Subcutaneous abdominal adipose tissue (tissue), 5 donors: ENCODE data around the gene XRCC4.

ENCODE experiments used
- H3K27ac ChIP-seq: one replicate; pipeline ENCODE4 v1.7.0; 2013; ENCODE audit warnings: low read depth, mild to moderate bottlenecking, inconsistent platforms, low read length, moderate library complexity
- H3K27me3 ChIP-seq, 5 donors: one replicate each; pipeline ENCODE4 v1.7.0; 2013; ENCODE audit warnings: low read length in 5 of 5, inconsistent platforms in 1 of 5; ENCODE audit not compliant: control insufficient read depth in 5 of 5, insufficient read depth in 4 of 5
- H3K36me3 ChIP-seq, 5 donors: one replicate each; pipeline ENCODE4 v1.7.0; 2013; ENCODE audit warnings: low read length in 5 of 5; ENCODE audit not compliant: control insufficient read depth in 5 of 5, insufficient read depth in 5 of 5
- H3K4me1 ChIP-seq, 5 donors: one replicate each; pipeline ENCODE4 v1.7.0; 2013; ENCODE audit warnings: low read length in 5 of 5, mild to moderate bottlenecking in 3 of 5, moderate library complexity in 1 of 5; ENCODE audit not compliant: control insufficient read depth in 5 of 5, insufficient read depth in 5 of 5
- H3K4me3 ChIP-seq, 5 donors: one replicate each; pipeline ENCODE4 v1.7.0; 2013; ENCODE audit warnings: low read length in 5 of 5, low read depth in 1 of 5
- H3K9ac ChIP-seq, 5 donors: one replicate each; pipeline ENCODE4 v1.7.0; 2013; ENCODE audit warnings: low read length in 5 of 5, mild to moderate bottlenecking in 4 of 5, moderate library complexity in 3 of 5
- H3K9me3 ChIP-seq, 5 donors: one replicate each; pipeline ENCODE4 v1.7.0; 2013; ENCODE audit warnings: low read length in 5 of 5; ENCODE audit not compliant: control insufficient read depth in 5 of 5
- donor health status: healthy.
- donor health status: healthy.
- donor health status: healthy.
- donor health status: healthy.
- donor health status: healthy.

XRCC4 gene

DNA sequence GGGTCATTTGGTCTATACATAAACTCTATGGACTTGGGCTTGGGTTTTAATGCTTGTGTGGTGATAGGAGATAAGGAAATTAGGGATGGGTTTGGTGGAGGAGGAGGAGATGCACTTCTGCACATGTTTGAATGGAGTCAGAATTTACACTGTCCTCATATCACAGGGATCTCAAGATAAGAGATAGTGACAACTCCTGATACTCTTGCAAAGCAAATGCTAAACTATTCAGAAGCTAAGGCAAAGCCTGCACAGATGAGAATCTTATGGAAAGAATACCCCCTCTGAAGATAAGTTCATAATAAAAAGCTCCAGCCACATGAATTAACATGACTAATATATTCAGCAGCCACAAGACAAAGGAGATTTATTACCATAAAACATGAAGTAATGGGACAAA, 90.2 kb downstream of the XRCC4 start:
- Histone ChIP-seq H3K4me1 (no peaks in the 10 kb centered on the region), H3K9ac (no peak overlapping the region), H3K27ac (no peak overlapping the region), H3K27me3 (no peaks in the 10 kb centered on the region), H3K4me3 (no peak overlapping the region), H3K36me3 (no peaks in the 10 kb centered on the region), H3K9me3 (no peaks in the 10 kb centered on the region)

- no peak overlapping the region for H3K27ac ChIP-seq
- H3K36me3 ChIP-seq, result no peaks in the 10 kb centered on the region
- H3K4me1 ChIP-seq, result no peaks in the 10 kb centered on the region
- H3K4me3 ChIP-seq, result no peak overlapping the region
- H3K9ac ChIP-seq, result no peak overlapping the region
- H3K9me3 ChIP-seq, result no peaks in the 10 kb centered on the region
- H3K27me3 ChIP-seq, result no peaks in the 10 kb centered on the region
These were observed 92.4 kb downstream of the XRCC4 start for GRCh38 chr5:83169571-83170337.

GRCh38 chr5:83172011-83172410, 94.7 kb downstream of the XRCC4 start:
- Histone ChIP-seq H3K9me3 (no peaks in the 10 kb centered on the region), H3K27me3 (no peaks in the 10 kb centered on the region), H3K4me1 (no peaks in the 10 kb centered on the region), H3K9ac (no peak overlapping the region), H3K27ac (no peak overlapping the region), H3K4me3 (no peak overlapping the region), H3K36me3 (no peaks in the 10 kb centered on the region)

- H3K27ac ChIP-seq, result no peak overlapping the region
- H3K9ac ChIP-seq, result no peak overlapping the region
- H3K4me3 ChIP-seq, result no peak overlapping the region
- no peaks in the 10 kb centered on the region for H3K36me3 ChIP-seq
- no peaks in the 10 kb centered on the region for H3K4me1 ChIP-seq
- H3K27me3 ChIP-seq, result no peaks in the 10 kb centered on the region
- no peaks in the 10 kb centered on the region for H3K9me3 ChIP-seq
These were observed 95.3 kb downstream of the XRCC4 start for GRCh38 chr5:83172655-83173054.

DNA sequence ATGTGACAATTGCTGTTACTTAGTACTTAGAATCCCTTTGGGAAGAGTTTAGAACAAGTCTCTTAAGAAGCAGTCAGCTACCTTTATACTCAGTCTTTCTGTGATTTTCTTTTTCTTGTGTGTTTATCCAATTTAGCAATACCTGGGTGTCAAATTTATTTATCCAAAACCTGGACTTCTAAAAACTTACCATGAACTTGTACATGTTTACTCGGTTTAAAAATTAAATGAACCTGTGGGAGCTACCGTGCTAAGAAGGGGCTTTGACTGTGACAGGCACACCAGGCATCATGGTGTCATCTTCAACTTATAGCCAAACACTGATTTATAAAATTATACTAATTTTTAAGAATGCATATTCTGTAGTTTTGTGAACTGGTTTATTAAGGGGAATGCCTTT, 96.5 kb downstream of the XRCC4 start:
- H3K27ac ChIP-seq, result no peak overlapping the region
- H3K36me3 ChIP-seq, result no peaks in the 10 kb centered on the region
- no peak overlapping the region for H3K4me3 ChIP-seq
- no peaks in the 10 kb centered on the region for H3K27me3 ChIP-seq
- H3K4me1 ChIP-seq, result no peaks in the 10 kb centered on the region
- H3K9ac ChIP-seq, result no peak overlapping the region
- H3K9me3 ChIP-seq, result no peaks in the 10 kb centered on the region

DNA sequence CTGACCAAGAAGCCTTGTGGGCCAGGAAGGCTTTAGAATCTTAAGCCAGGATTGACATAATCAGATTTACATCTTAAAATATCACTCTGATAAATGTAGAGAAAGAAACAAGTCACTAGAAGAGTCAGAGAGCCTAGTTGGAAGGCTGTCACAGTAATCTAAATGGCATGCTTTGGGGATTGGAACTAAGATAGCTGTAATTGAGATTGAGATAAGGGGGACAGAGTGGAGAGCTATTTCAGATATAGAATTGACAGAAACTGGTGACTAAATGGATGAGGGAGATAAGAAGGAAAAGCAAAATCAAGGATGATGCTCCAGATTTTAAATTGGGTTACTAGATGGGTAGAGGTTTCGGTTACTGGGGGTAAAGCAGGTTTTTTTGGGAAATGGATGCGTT, 100.5 kb downstream of the XRCC4 start:
- no peak overlapping the region for H3K27ac ChIP-seq
- no peaks in the 10 kb centered on the region for H3K36me3 ChIP-seq
- H3K9me3 ChIP-seq, result no peaks in the 10 kb centered on the region
- H3K4me3 ChIP-seq, result no peak overlapping the region
- no peaks in the 10 kb centered on the region for H3K4me1 ChIP-seq
- no peak overlapping the region for H3K9ac ChIP-seq
- no peaks in the 10 kb centered on the region for H3K27me3 ChIP-seq

DNA sequence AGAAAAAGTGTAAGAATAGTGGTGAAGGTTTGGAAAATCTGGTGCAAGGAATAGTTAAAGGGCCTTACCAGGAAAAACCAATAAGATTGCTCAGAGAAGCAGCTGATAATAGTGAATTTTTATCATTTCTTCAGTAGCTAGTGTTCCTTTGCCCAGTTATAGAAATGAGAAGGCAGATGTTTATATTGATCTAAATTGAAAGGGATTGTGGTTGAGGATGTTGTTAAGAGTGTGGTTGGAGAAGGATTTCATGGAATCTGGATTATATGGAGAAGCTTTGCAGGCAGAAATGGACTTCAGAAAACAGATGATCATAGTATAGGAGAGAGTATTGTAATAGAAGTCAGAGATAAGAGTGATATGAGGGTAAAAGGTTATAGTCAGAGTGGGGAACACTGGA, 102.6 kb downstream of the XRCC4 start:
- H3K4me1 ChIP-seq, result peaks cover 0 to 6% (median 0%) of the 10 kb centered on the region in 5 donors
- no peaks in the 10 kb centered on the region for H3K9me3 ChIP-seq
- H3K36me3 ChIP-seq, result no peaks in the 10 kb centered on the region
- H3K9ac ChIP-seq, result no peak overlapping the region
- no peak overlapping the region for H3K27ac ChIP-seq
- no peak overlapping the region for H3K4me3 ChIP-seq
- H3K27me3 ChIP-seq, result no peaks in the 10 kb centered on the region

- no peak overlapping the region for H3K4me3 ChIP-seq
- no peak overlapping the region for H3K9ac ChIP-seq
- H3K27me3 ChIP-seq, result no peaks in the 10 kb centered on the region
- peaks cover 0 to 6% (median 0%) of the 10 kb centered on the region in 5 donors for H3K4me1 ChIP-seq
- peaks cover 0 to 4% (median 0%) of the 10 kb centered on the region in 5 donors for H3K9me3 ChIP-seq
- no peak overlapping the region for H3K27ac ChIP-seq
- H3K36me3 ChIP-seq, result no peaks in the 10 kb centered on the region
These were observed 107.2 kb downstream of the XRCC4 start for GRCh38 chr5:83184534-83184933.

- Histone ChIP-seq H3K36me3 (no peaks in the 10 kb centered on the region), H3K4me1 (no peaks in the 10 kb centered on the region), H3K9ac (no peak overlapping the region), H3K27me3 (no peaks in the 10 kb centered on the region), H3K9me3 (no peaks in the 10 kb centered on the region), H3K27ac (no peak overlapping the region), H3K4me3 (no peak overlapping the region)
These were observed 115.6 kb downstream of the XRCC4 start for GRCh38 chr5:83192947-83193346.

DNA sequence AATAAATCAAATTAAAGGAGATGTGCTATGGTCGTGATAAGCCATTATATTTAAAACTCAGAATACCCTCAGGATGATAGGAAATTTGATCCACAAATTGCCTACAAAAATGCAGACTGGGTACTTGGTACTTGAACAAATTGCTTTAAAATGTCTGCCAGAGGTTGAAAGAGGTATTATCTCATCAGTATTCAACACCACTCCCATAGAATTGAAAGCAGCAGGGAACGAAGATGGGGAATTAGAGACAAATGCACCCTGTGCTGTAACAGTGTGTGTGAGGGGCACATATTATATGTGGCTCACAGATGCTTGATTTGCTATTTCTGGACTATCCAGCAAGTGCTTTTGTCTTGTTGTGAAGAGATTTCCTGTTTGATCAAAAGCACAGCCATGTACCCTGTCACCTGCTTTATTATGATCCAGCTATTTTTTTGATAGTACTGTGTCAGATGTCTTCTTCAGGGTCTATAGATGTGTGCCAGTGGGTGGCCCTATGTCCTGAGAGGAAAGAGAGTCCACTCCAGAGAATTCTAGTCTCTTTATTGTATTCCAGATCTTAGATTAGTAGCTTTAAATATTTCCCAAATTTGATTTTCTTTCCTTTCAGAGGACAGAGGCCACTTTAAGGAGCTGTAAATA, 120.1 kb downstream of the XRCC4 start:
- Histone ChIP-seq H3K27me3 (no peaks in the 10 kb centered on the region), H3K36me3 (peaks cover 0 to 8% (median 2%) of the 10 kb centered on the region in 5 donors), H3K9me3 (no peaks in the 10 kb centered on the region), H3K27ac (no peak overlapping the region), H3K4me3 (no peak overlapping the region), H3K4me1 (no peaks in the 10 kb centered on the region), H3K9ac (no peak overlapping the region)
